ENCODE data around the gene LOXL3. TPM values are rescaled to one million over a fixed set of nuclear protein-coding genes. Genes with fewer than 3 reads are reported as not detected.

LOXL3 gene
- polyA plus RNA-seq, 1 donor (not counting 4 experiments of a cell fraction or from before 2014, with no cell fraction given), result 0.21 TPM

- FAIRE-seq (no peak), DNase-seq (ENCODE audit: low read depth, low spot score) (no peak)
- Histone ChIP-seq H3K4me2 (ENCODE audit: control insufficient read depth, extremely low read depth, insufficient read depth, low read depth, low read length) (no peak overlapping the region), H3K36me3 (ENCODE audit: control insufficient read depth in 2 of 2, extremely low read depth in 1 of 2, insufficient read depth in 2 of 2, low read length in 2 of 2) (no peaks in the 10 kb centered on the region), H3K9ac (ENCODE audit: control insufficient read depth, extremely low read depth, insufficient read depth, low read length) (no peak overlapping the region), H2AFZ (ENCODE audit: control insufficient read depth, low read length) (no peak overlapping the region), H3K27me3 (ENCODE audit: control insufficient read depth, extremely low read depth, insufficient read depth, low read length) (no peaks in the 10 kb centered on the region), H3K9me3 (ENCODE audit: control insufficient read depth, low read depth, low read length) (no peaks in the 10 kb centered on the region), H3K9me1 (ENCODE audit: control insufficient read depth, extremely low read depth, insufficient read depth, low read length) (no peaks in the 10 kb centered on the region), H3K4me1 (ENCODE audit: control insufficient read depth, extremely low read depth, insufficient read depth, low read length) (peaks cover 12% of the 10 kb centered on the region), H4K20me1 (ENCODE audit: control insufficient read depth, extremely low read depth, insufficient read depth, low read length) (no peaks in the 10 kb centered on the region), H3K79me2 (ENCODE audit: control insufficient read depth, insufficient read depth, low read length) (no peaks in the 10 kb centered on the region), H3K27ac (ENCODE audit: control insufficient read depth, insufficient read depth, low read length) (no peak overlapping the region), H3K4me3 (ENCODE audit: control insufficient read depth in 2 of 3, extremely low read depth in 1 of 3, insufficient read depth in 2 of 3, low read depth in 1 of 3, low read length in 3 of 3) (no peak overlapping the region)
- dilution Hi-C loops (cut with MboI; ENCODE audit: extremely low pct_ligation_motif_present, low sequenced_read_pairs), result no loop called here
- TF ChIP-seq, protein P1, sequence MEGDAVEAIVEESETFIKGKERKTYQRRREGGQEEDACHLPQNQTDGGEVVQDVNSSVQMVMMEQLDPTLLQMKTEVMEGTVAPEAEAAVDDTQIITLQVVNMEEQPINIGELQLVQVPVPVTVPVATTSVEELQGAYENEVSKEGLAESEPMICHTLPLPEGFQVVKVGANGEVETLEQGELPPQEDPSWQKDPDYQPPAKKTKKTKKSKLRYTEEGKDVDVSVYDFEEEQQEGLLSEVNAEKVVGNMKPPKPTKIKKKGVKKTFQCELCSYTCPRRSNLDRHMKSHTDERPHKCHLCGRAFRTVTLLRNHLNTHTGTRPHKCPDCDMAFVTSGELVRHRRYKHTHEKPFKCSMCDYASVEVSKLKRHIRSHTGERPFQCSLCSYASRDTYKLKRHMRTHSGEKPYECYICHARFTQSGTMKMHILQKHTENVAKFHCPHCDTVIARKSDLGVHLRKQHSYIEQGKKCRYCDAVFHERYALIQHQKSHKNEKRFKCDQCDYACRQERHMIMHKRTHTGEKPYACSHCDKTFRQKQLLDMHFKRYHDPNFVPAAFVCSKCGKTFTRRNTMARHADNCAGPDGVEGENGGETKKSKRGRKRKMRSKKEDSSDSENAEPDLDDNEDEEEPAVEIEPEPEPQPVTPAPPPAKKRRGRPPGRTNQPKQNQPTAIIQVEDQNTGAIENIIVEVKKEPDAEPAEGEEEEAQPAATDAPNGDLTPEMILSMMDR (optimal IDR thresholded peaks at IDR 0.05 in 1 of 3, IDR thresholded peaks at IDR 0.05 in 1 of 3, conservative IDR thresholded peaks at IDR 0.05 in 1 of 3; ENCODE audit: extremely low read depth in 1 of 3, insufficient read depth in 2 of 3, low read length in 3 of 3), result peak in 1 of 3 experiments; percentile 30
- TF ChIP-seq EZH2 (IDR thresholded peaks at IDR 0.05; ENCODE audit: low read length), result no peak
Observed at GRCh38 chr2:74576863-74577229, 23.1 kb upstream of the LOXL3 start.

DNA sequence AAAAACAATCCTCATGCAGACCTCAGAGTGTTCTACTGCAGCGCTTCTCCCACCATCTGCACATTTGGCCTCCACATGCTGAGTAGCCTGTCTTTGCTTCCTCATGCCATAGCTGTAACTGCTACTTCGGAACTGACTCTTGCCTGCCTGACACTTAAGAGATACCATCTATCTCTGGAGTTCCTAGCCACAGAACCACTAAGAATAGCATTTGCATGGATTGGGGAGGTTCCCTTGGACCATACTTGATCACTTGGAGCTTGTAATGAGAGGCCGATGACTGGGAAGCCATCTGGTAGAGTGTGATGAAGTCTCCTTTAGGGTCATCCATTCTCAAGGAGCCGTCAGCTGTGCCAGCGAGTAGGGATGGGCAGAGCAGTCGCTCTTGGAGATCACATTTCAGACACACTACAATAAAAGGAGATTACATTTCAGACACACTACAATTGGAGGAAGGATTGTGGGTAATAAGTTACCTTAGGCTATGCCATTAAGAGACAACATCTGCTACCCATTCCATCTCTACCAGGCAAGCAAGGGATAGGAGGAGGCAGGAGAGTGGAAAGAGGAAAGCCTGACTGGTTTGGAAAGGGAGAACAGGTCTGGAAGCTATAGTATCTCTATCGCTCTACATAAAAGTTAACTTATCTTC, 22.6 kb upstream of the LOXL3 start:
- Histone ChIP-seq H3K27ac (ENCODE audit: control insufficient read depth, insufficient read depth, low read length) (no peak overlapping the region), H3K4me3 (ENCODE audit: control insufficient read depth in 2 of 3, extremely low read depth in 1 of 3, insufficient read depth in 2 of 3, low read depth in 1 of 3, low read length in 3 of 3) (no peak overlapping the region), H3K79me2 (ENCODE audit: control insufficient read depth, insufficient read depth, low read length) (no peaks in the 10 kb centered on the region), H4K20me1 (ENCODE audit: control insufficient read depth, extremely low read depth, insufficient read depth, low read length) (no peaks in the 10 kb centered on the region), H3K36me3 (ENCODE audit: control insufficient read depth in 2 of 2, extremely low read depth in 1 of 2, insufficient read depth in 2 of 2, low read length in 2 of 2) (no peaks in the 10 kb centered on the region), H2AFZ (ENCODE audit: control insufficient read depth, low read length) (no peak overlapping the region), H3K9me1 (ENCODE audit: control insufficient read depth, extremely low read depth, insufficient read depth, low read length) (no peaks in the 10 kb centered on the region), H3K9me3 (ENCODE audit: control insufficient read depth, low read depth, low read length) (no peaks in the 10 kb centered on the region), H3K4me1 (ENCODE audit: control insufficient read depth, extremely low read depth, insufficient read depth, low read length) (peaks cover 12% of the 10 kb centered on the region), H3K27me3 (ENCODE audit: control insufficient read depth, extremely low read depth, insufficient read depth, low read length) (no peaks in the 10 kb centered on the region), H3K4me2 (ENCODE audit: control insufficient read depth, extremely low read depth, insufficient read depth, low read depth, low read length) (no peak overlapping the region), H3K9ac (ENCODE audit: control insufficient read depth, extremely low read depth, insufficient read depth, low read length) (no peak overlapping the region)
- dilution Hi-C loops (cut with MboI; ENCODE audit: extremely low pct_ligation_motif_present, low sequenced_read_pairs), result no loop called here
- DNase-seq (ENCODE audit: low read depth, low spot score) (no peak), FAIRE-seq (no peak)
- no peak for TF ChIP-seq EZH2 (IDR thresholded peaks at IDR 0.05; ENCODE audit: low read length)
- TF ChIP-seq, protein P1 (optimal IDR thresholded peaks at IDR 0.05 in 1 of 3, IDR thresholded peaks at IDR 0.05 in 1 of 3, conservative IDR thresholded peaks at IDR 0.05 in 1 of 3; ENCODE audit: extremely low read depth in 1 of 3, insufficient read depth in 2 of 3, low read length in 3 of 3), result no peak

Measured in keratinocyte (primary cell).